WI38 (cell line): ENCODE data around the gene DTNB.

Experiments
- H3K4me3 ChIP-seq: 2 replicates; pipeline ENCODE4 v1.5.1; 2011; ENCODE audit warnings: low read depth, mild to moderate bottlenecking, control low read depth, low read length
- CTCF ChIP-seq: IDR thresholded peaks from 2 replicates; pipeline ENCODE4 v1.5.1; 2012; ENCODE audit warnings: low read depth, mild to moderate bottlenecking, control low read depth, low read length

Gene DTNB

GRCh38 chr2:25402477-25402876 lies 270.9 kb downstream of the DTNB start:
- no peak overlapping the region for H3K4me3 ChIP-seq
- TF ChIP-seq CTCF: no peak

GRCh38 chr2:25401307-25402026 lies 271.9 kb downstream of the DTNB start:
- H3K4me3 ChIP-seq: no peak overlapping the region
- TF ChIP-seq CTCF: no peak

GRCh38 chr2:25400576-25401216 lies 272.7 kb downstream of the DTNB start:
- no peak for TF ChIP-seq CTCF
- no peak overlapping the region for H3K4me3 ChIP-seq

- no peak overlapping the region for H3K4me3 ChIP-seq
- TF ChIP-seq CTCF: no peak
These were observed 273.2 kb downstream of the DTNB start for GRCh38 chr2:25400169-25400568.

- no peak for TF ChIP-seq CTCF
- H3K4me3 ChIP-seq: no peak overlapping the region
These were observed 274.8 kb downstream of the DTNB start for GRCh38 chr2:25398534-25398933.

GRCh38 chr2:25397777-25398176 lies 275.6 kb downstream of the DTNB start:
- no peak for TF ChIP-seq CTCF
- H3K4me3 ChIP-seq: no peak overlapping the region

GRCh38 chr2:25389161-25389560 lies 284.2 kb downstream of the DTNB start:
- TF ChIP-seq CTCF: no peak
- no peak overlapping the region for H3K4me3 ChIP-seq
